ENCODE data around the gene TRPV6.

TRPV6 gene

DNA sequence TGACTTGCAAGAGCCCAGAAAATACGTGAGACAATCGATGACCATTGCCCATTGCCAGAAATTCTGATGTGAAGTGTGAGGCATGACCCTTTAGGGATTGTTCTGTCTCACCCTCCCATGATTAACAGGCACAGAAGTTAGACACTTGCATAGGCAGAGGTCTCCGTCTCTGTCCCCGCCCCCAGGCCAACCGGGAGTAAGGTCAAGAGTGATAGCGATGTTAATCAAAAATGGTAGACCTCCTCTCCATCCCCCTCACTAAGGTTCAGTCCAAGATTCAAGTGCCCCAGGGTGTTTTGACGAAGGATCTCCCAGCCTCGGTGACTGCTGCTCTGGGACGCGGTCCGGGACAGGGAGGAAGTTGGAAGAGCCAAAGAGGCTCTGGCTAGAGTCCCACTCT is 22.7 kb upstream of the TRPV6 start:
- DNase-seq: no peak

DNA sequence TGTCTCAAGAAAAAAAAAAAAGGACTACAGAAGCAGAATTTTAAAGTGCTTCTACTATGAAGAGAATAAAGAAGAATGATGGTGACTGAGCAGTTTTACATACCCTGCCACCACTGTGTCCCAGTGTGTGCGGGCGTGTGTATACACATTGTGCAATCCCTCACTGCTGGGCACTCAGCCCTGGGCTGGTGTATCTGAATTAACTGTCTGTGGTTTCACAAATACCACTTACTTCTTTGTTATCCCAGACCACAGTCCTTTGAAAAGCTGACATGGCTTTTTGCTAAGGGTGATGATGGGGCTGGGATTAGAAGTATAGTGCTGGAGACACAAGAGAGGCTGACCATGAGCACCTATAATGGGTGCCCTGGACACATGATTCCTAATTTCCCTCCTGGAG is 21.1 kb upstream of the TRPV6 start:
- DNase-seq: no peak

DNA sequence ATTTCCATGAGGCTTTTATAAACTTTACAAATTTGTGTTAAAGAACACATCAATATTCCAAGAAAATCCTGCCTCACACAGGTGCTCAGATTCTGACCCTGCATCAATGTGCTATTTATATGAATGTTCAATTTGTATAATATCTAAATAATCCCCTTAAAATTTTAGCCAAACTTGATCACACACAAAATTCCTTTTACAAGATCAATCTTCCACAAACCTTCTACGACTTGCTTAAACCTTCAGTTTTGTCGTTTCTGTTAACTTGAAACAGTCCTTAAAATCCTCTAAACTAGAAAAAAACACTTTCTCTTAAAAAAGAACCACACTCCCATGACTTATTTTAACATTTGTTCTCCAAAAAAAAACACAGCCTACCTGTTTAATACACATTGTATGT is 20.2 kb upstream of the TRPV6 start:
- DNase-seq: no peak

DNA sequence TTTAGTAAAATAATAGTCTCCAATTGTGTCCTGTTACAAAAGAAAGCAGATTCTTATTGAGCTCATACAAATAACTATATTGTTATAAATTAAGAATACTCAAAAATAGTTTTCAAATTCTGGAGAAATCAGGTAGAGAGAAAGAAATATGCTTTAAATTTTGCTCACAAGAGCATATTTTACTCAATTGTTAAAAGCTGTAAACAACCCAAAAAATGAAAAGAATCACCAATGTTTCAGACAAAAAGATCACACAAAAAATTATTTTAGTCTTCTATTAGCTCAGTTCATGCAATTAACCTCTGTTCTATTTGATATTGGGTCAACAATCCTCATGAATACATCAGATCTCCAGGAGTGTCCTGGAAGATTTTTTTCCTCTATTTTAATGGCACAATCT is 18.6 kb upstream of the TRPV6 start:
- no peak for DNase-seq

DNA sequence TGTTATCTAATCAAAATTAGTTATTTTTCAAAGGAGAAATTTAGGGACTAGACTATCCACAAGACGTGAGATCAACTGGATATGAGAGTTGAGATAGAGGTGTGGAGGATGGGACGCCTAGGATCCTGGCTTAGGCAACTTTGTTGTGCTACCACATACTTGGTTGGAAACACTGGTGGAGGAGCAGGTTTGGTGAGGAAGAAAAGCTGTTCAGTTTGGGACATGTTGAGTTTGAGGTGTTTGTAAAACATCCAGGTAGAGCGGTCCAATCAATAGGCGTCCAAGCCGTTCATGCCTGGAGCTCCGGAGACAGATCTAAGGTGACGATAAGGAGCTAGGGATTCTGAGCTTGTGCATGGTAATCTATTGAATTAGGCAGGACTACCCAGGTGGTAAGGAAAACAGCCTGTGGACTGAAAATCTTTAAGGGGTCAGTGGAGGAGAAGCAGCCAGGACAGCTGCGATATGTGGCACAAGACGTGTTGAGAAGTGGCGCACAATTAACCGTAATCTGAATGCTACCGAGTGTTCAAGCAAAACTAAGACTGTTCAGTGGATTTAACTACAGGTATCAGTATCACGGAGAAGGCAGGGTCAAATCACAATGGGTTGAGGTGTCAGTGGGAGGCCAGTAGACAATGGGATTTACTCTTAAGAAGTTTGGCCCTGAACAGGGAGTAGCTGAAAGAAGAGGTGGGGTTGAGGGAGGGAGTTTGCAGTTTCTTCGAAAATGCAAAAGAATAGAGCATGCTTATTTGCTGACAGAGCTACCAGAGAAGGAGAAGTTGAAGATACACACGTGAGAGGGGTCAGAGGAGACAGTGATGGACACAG is 16.1 kb upstream of the TRPV6 start:
- no peak for DNase-seq

DNA sequence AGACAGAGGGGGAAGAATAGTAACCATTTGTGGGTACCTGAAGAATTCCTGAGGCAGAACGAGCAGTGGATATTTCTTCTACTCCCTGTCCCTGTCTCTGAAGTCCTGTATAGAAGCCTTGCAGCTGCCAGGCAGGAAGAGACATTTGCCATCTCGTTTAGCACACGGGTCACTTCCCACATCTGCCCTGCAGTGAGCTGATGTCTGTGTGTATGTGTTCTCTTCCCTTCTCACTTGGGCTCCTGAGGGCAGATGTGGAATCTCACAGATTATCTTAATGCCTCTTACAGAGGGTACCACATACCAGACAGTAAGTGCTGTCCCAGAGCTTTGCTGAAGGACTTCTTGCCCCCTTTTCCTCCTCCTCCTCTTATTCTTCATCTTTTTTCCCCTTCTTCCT is 14.1 kb upstream of the TRPV6 start:
- DNase-seq: no peak

DNA sequence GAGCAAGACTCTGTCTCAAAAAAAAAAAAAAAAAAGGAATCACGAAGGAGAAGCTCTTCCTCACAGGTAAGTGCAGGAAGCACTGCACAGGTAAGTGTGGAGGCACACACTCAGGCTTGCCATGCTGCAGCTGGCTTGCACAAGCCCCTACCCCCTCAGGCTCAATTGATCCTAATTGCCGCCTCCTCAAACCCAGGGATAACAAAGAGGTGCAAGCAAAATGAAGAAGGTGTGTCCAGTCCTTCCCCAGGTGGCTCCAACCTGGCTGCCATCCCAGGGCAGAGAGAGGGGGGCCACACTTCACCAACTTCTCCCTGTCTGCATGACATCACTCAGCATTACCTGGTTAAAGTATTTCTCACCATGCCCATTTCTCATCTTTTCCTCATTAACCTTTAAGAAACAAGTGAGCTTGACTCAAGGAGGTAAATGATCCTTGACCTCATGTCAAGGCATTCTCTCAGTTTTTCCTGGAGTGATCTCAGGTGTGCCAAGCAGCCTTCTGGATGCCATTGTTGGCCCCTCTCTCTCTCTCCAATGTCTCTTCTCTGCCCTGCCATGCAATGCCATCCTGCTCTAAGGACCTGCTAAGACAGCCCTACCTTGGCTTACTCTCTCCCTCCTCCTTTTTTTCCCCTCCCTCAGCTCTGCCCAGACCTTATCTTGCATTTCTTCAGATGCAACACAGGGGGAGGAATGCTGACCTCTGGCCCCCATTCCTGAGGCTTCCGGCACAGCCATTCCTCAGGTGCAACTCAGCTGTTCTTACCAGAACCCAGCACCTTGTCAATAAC is 13.0 kb upstream of the TRPV6 start:
- no peak for DNase-seq

DNA sequence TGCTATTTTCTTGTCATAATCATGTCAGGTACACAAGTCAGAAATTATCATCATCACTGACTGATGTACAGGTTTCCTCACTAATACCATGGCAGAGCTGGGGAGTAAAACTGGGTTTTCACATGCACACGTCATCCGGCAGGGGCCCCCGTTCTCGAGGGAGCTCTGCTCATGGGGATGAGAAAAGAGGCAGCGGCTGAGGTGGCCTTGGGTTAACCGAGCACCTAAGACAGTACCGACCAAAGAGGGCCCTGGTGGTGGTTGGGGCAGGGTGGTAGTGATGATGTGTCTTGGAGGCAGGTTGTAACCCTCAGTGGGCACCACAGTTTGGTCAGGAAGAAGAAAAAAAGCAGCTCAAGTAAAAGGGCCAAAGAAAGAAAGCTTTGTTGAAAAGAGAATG is 12.1 kb upstream of the TRPV6 start:
- no peak for DNase-seq

DNA sequence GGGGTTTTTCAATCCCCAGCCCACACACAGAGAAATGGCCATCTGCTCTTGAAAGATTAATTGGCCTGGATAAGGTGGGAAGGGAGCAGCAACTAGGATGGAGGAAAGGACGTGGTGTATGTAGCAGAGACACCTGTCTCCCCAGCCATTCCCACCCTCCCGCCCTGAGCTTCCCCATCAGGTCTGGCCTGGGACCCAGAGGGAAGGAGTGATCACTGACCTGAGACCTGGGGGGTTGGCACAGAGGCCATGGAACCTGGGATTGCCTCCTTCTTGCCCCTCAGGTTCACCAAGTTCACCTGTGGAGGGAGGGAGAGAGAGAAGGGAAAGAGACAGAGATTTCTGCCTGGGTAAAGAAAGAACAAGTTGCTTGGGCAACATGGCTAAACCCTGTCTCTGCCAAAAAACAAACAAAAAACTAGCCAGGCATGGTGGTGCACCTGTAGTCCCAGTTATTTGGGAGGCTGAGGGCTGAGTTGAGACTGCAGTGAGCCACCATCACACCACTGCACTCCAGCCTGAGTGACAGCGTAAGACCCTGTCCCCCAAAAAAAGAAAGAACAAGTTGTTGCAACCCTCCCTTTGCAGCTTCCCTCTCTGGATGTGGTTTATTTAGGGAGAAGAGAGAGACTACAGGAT is 11.3 kb upstream of the TRPV6 start:
- DNase-seq: no peak

DNA sequence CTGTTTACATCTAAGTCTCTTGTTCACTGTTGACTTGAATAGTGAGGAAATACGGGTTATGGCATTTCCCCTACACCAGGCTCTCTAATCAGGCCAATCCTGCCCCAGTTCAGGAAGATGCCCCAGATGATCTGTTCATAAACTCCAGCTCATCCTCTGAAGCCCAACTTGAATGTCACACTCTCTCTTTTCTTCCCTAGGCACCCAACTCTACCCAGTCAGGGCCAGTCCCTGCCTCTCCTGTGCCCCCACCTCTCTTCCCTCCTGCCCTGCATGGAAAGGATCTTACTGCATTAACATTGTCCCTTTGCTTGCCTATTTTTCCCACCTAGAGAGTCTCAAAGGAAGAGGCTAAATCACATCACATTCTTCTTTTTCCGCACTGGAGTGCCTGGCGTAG is 10.6 kb upstream of the TRPV6 start:
- DNase-seq: no peak

DNA sequence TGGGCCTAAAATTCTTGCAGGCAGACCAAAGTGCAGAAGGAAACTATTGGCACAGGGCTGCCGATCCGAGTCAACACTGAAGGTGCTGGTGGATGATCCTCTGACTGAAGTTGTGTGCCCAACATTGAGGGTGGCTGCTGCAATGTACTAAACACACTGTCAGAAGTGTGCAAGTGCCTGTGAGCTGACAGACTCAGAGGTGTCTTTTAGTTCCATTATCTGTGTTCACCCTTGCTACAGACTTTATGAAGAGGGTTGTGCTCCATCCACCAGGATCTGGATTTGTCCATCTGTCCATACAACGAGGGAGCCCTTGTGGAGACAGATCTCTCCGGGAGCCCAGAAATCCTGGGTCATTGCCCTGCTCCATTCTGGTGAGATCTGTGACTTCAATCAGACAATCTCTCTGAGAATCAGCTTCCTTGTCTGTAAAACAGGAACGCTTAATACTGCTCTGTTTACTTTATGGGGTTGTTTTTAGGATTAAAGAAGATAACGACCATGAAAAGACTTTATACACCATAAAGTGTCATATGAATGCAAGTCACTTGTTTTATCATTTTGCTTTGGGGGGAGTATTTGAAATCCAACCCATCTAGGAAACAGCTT is 9.5 kb upstream of the TRPV6 start:
- no peak for DNase-seq

DNA sequence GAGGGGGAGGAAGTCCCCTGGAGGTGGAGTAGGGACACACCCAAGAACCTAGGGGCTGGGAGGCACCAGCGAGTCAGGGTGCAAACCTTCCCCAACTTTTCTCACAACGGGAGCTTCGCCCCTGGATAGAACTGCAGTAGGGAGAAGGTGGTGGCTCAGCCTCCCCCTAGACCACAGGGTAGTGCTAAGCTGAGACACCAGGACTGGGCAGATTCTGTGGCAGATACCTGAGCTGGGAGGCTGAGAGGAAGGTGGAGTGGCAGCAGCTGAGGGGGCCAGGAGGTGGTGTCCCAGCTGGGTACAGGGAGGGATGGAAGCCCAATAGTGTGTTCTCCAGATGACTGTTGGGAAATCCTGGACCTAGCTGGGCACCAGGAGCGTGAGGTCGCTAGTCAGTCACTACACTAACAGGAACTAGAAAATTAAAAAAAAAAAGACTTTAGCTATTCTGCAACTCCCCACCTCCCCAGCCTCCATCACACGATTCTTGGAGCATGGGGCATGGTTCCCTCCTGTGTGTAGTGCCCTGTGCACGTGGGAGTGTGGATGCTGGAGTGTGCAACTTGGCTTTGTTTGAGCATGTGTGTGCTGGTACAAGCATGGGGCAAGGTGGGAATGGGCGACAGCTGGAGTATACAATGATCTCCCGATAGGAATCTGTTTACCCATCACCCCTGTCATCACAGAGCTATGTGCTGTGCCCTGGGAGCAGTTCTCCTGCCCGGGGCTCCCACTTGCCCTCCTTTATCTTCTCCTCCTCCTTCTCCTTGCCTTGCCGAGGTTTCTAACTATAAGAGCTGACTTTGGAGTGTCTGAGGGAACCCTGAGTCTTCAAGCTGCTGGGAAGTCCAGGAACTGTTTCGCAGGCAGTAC is 8.8 kb upstream of the TRPV6 start:
- no peak for DNase-seq

DNA sequence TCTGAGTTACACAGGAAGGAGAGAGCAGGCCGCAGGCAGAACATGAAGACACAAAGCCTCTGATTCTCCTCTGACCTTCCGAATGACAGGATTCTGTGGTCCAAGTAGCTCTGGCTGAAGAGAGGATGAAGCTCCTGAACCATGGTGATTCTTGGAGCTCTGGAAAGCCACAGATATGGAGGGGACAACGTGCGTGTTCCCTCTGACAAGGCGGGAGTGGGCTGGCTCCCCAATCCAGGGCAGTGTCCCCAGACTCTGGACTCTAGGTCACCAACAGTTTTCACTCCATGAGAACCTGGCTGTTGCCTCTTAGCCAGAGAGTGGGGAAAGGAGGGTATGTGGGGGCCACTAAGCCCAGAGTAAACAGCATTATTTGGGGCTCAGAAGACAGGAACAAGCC is 7.4 kb upstream of the TRPV6 start:
- DNase-seq: no peak

DNA sequence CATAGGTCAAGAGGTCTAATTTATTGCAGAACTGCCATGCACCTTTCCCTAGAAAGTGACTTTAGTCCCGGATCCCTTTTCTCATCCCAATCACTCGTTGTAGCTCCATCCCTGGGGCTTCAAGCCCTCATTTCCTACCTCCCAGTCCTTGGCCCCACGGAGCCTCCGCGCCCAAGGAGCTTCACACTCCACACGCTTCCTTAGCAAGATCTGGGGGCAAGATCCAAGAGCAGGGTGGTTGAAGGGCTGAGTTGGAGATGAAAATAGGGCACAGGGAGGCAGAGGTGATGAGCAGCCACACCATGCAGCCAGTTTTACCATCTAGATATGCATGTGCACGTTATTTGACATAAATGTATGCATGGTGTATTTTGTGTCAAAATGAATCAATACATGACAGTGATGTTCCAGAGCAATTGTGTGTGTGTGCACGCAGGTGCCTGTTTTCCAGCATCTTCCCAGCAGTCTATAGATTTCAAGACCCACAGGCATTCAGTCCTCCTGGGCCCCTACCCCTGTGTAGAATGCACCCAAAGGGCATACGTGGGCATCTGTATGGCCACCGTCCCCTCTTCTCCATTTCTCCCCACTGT is 6.0 kb upstream of the TRPV6 start:
- DNase-seq: no peak

DNA sequence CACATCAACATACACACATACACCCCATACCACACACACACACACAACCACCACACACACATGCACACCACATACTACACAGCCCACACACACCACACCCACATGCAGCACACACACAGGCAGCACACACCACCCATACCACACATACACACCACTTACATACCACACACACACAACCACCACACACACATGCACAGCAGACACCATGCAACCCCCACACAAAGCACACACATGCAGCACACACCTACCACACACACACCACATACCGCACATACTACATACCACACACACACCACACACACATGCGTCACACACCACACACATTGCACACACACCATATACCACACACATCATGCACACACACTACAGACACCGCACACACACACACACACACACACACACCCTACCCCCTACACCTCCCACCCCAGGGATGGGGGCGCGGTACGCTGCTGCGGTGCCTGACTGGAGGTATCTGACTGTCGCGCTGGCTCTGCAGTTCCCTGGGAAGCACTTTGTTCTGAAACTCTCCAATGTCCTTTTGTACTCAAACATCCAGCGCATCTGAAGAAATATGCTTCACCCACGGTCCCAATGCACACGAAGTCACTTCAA is 5.4 kb upstream of the TRPV6 start:
- no peak for DNase-seq

DNA sequence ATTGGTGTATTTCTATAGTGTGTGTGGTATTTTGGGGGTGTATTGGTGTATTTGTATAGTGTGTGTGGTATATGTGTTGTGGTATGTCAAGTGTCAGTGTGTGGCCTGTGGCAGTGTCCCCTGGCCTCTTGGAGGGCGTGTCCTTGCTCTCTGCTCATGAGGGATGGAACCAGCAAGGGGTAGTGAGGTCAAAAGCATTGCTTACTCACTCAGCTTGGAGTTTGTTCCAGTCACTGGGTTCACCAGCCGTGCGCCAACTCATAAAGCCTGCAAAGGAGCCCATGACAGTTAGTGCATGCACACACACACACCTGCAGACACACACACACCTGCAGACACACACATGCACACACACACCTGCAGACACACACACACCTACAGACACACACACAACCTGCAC is 4.3 kb upstream of the TRPV6 start:
- no peak for DNase-seq

DNA sequence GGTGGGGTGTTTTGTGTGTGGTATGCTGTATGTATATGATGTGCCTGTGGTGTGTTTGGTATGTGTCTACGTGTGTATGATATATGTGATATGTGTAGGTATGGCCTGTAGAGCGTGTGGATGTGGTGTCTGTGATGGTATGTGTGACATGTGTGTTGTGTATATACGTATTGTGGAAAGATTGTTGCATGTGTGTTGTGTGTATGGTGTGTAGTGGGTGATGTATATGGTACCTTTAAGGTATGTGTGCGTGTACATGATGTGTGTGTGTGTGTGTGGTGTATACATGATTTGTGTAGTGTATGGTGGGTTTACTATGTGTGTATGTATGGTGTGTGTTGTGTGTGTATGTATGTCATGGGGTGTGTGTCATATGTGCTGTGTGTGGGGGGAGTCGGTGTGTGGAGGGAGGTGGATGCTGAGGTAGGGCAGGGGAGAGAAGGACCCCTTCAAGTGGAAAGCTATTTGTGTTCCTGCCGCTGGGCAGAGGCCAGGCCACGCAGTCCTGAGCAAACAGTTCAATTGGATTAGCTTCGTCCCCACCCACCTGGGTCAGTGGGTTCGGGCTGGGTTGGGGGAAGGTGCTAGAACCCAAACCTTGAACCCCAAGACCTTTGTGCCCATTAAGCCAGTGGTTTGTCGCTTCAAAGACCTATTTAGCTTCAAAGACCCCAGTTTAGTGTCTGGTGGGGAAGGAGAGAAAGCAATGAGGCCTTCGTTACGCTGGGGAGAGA is 1.9 kb upstream of the TRPV6 start:
- no peak for DNase-seq

DNA sequence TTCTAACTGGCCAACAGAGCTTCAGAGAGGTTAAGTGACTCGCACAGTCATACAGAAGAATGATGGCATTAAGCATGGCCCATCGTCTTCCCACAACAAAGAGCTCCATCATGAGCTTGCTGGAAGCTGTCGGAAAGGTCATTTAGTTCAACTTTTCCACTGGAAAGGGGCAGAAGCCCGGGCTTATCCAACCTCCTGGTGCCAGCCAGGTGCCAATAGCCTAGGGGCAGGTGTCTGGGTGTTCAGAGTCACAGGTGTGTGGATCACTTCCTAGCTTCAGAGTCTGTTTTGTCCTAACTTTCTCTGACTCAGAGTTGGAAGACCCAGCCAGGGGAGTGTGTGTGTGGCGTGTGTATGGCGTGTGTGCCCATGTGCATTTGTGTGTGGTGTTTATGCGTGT is 1.3 kb upstream of the TRPV6 start:
- DNase-seq: no peak

DNA sequence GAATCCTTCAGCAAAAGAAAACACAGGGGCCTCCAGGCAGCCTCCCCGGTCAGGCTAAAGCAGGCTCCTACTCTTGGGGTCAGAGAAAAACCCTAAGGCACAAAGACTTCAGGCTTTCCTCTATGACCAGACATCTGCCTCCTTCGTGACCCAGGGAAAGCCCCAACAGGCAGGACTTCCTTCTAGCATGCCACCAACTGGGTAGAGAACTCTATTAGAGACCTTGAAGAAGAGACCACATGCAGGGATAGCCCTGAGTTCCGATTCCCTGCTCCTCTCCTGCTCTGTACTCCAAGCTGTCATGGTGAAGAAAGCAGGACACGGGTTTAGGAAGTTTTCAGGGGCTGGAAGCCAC is 1.3 kb downstream of the TRPV6 start:
- DNase-seq: no peak
